GM19328 (cell line): ENCODE results near the gene GABARAPL2.
A peak's percentile ranks its signal among the peaks of the same experiment; 100 is the strongest.
"Not testable (repeated sequence)": the region's sequence is repeated elsewhere in the genome, so short reads cannot be mapped to it uniquely, and the experiment has no call there.

Source experiments
- ATAC-seq: cut with Tn5 transposase; IDR thresholded peaks from one replicate; pipeline ENCODE4 v1.9.1; 2021; ENCODE audit warnings: mild to moderate bottlenecking, moderate library complexity; ENCODE audit not compliant: unreplicated experiment

Gene GABARAPL2, protein sequence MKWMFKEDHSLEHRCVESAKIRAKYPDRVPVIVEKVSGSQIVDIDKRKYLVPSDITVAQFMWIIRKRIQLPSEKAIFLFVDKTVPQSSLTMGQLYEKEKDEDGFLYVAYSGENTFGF

DNA sequence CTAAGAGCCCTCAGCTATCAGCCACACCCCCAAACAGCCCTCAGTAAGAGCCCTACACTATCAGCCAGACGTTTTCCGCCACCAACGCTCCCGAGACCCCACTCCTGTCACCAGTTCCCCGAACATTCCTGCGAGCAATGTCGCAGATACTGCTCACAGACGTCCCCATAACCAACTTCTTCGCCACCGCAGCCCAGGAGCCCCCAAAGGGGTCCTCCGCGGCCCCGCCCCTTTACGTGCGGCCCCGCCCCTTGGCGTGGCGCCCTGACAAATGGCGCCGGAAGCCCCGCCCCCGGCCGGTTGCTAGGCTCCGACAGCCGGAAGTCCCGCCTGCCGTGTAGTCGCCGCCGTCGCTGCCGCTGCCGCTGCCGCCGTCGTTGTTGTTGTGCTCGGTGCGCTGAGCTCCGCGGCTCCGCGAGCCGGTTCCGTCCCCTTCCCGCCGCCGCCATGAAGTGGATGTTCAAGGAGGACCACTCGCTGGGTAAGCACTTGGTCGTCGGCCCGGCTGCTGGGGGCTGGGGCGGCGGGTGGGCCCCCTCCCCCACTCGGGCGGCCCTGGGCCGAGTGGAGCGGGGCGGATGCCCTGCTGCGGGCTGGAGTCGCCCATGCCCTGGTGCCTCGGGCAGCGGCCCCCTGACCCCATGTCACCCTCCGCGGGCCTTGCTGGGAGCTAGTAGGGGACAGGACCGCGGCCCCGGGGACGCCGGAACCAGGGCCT, at the start of gene GABARAPL2:
Gene GABARAPL2, plus strand, starts transcription at position 340 of the 718 bp plus-strand sequence. Its CDS starts 108 bp downstream, at position 448.
- peak; percentile 64 for ATAC-seq

DNA sequence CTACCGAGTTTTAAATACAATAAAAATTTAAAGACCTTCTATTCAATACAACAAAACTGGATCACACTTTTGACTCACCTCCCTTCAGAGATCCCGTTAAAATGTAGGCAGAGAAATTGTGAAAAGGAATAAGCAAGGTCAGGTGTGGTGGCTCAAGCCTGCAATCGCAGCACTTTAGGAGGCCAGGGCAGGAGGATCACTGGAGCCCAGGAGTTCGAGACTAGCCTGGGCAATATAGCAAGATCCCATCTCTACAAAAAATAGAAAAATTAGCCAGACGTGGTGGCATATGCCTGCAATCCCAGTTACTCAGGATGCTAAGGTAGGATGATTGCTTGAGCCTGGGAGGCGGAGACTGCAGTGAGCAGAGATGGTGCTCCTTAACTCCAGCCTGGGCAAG, 47.0 kb upstream of the GABARAPL2 start:
- no peak for ATAC-seq

DNA sequence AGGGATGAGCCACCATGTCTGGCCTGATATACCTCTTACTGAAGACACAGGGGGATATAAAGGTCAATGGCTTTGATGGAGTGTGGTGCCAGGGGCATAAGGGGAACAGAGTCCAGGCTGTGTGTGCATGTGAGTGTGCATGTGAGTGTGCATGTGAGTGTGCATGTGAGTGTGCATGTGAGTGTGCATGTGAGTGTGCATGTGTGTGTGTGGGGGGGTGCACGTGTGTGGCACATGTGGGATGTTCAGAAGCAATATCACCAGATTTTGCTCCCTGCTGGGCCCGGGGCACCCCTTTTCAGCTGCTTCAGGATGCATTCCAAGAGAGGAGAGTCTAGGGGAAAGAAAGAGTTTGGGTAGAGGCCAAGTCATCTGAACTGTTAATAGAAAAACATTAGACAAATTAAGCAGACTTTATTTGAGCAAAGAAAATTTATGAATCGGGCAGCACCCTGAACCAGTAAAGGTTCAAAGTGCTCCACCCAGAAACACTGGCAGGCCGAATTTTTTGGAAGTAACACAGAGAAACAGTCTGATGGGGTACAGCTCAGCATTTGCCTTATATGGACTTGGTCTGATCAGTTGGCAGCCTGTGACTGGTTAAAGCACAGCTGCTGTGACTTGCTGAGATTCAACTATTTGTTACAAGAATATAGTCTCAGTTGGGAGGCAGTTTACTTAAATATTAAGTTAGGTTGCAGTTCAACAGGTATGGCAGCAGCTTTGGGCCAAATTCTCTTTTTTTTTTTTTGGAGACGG, 40.0 kb upstream of the GABARAPL2 start:
- ATAC-seq: no peak

DNA sequence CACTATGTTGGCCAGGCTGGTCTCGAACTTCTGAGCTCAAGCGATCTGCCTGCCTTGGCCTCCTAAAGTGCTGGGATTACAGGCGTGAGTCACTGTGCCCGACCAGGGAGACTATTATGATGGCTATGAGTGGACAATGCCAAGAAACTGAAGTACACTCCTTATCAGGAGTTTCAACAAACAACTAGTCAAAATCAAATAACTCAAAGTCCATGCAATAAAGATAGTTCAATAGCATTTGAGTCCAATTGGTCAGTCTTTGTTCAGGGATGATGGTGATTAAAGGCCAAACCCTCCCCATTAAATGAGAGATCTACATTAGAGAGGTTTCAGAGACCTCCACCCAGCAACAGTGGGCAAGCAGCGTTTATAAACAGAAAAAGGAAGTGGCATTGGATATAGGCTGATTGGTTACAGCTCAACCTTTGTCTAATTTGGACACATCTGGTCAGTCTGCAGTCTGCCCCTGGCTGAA, 38.3 kb upstream of the GABARAPL2 start:
- no peak for ATAC-seq

GRCh38 chr16:75529056-75529905, 36.9 kb upstream of the GABARAPL2 start:
- ATAC-seq: no peak

- ATAC-seq: no peak
Measured at GRCh38 chr16:75529959-75530358, 36.2 kb upstream of the GABARAPL2 start.

GRCh38 chr16:75532142-75532765, 33.9 kb upstream of the GABARAPL2 start:
- ATAC-seq: no peak

GRCh38 chr16:75532791-75533190, 33.4 kb upstream of the GABARAPL2 start:
- ATAC-seq: no peak

GRCh38 chr16:75534560-75535205, 31.5 kb upstream of the GABARAPL2 start:
- ATAC-seq: no peak

DNA sequence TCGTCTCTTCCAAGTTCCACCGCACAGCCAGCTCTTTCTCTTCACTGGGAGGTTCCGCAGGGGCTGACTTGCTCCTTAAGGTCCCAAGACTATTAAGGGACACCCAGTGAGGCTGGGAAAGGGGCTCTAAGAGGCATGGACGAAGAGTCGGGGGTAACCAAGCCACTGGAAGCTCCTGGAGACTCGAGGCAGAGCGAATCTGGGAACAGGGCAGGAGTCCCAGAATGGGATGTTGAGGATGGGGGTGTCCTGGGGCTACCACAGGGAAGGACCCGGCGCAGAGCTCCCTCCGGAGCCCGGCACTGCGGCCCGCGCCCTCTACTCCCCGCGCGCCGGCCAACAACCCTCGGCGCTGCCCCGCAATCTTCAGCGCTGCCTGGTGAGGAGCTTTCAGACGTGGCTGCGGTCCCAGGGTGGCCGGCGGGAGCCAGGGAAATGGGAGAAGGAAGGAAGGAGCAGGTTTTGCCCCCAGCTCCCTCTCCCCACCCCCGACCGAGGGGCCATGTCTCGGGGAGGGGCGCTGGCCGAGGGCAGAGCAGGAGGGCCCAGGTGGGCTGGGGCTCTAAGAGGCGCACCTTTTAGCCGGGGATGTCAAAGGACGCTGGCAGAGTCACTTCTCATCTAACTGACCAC, 30.9 kb upstream of the GABARAPL2 start:
- no peak for ATAC-seq

GRCh38 chr16:75535901-75536300, 30.3 kb upstream of the GABARAPL2 start, which contains the start of gene CHST5:
TSS of gene CHST5 (minus strand) at chr16:75536108. CDS start at chr16:75530384, 5,724 bp downstream.
- ATAC-seq: no peak

- no peak for ATAC-seq
Measured at GRCh38 chr16:75537776-75538175, 28.4 kb upstream of the GABARAPL2 start.

- ATAC-seq: not testable (repeated sequence)
Measured at GRCh38 chr16:75538882-75539565, 27.2 kb upstream of the GABARAPL2 start.

DNA sequence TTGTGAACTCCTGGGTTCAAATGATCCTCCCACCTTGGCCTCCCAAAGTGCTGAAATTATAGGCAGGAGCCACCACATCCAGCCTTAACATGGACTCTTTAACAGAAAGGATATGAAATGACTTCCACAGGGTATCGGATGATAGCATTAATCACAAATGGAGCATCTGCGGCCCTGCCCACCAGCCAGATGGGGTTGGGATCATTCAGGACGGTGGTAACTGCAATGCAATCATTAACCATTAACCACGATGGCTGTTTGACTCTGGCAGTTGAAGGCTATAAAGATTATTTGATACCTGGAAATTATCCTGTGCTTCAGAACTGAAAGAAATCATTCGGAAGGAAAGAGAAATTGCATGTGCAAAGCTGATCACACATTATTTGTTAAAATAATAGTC, 24.9 kb upstream of the GABARAPL2 start:
- ATAC-seq: no peak

DNA sequence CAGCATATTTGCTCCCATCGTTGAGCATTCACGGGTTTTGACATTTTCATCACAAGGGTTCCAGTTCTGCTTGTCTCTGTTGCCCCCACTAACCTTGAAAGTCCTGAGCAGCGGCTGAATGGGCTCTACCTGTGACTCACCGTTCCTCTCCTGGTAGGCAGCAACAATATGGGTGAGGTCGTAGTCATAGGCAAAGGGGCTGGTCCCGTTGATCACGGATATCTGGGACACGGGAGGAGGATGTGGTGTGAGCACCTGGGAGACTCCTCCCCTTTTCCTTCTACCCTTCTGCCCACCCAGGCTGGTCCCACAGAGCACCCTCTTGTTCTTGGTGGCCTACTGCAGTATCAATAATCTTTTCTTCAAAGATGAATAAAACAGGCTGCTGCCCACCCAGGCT, 23.7 kb upstream of the GABARAPL2 start:
- ATAC-seq: not testable (repeated sequence)

DNA sequence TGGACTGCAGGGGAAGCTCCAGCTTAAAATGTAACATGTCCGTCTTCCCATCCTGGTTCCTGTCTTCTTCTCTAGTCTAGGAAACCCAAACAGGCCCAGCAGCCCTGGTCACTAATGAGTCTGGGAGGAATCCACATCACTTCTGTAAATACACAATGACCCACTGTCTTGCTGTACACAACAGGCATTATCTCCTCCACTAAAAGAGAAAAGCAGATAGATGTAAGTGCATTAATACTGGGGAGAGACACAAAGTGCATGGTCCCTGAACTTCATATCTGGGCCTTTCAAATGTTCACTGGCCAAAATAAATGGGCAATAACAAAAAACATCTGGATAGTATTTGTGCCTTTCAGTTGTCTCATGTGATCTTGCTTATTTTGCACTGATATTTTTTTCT, 20.3 kb upstream of the GABARAPL2 start:
- ATAC-seq: not testable (repeated sequence)

DNA sequence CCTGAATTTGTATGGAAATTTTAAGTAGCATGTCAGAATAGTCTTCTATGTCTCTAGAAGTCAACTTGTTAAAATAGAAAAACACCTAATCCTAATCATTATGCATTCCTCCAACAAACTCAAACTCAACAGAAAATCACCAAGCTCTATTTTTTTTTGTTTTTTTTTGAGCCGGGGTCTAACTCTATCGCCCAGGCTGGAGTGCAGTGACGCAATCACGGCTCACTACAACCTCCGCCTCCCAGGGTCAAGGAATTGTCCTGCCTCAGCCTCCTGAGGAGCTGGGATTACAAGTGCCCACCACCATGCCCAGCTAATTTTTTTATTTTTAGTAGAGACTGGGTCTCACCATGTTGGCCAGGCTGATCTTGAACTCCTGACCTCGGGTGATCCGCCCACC, 19.9 kb upstream of the GABARAPL2 start:
- no peak for ATAC-seq

DNA sequence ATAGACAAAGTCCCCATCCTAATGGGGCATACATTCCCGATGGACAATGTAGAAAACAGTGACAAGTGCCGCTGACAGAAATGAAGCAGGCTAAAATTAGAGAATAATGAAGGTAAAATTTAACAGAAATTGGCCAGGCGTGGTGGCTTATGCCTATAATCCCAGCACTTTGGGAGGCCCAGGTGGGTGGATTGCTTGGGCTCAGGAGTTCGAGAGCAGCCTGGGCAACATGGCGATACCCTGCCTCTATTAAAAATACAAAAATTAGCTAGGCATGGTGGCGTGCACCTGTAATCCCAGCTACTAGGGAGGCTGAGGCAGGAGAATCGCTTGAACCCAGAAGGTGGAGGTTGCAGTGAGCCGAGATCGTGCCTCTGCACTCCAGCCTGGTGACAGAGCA, 17.7 kb upstream of the GABARAPL2 start:
- not testable (repeated sequence) for ATAC-seq

- ATAC-seq: peak; percentile 63
Measured at GRCh38 chr16:75550211-75550662, 15.9 kb upstream of the GABARAPL2 start.
